NCI-H2171 (cell line): ENCODE measurements around the gene GRID2IP.

Source experiments
- DNase-seq: peaks from one replicate; lab custom pipeline; 2025; lab: John Stamatoyannopoulos, UW

Gene GRID2IP

DNA sequence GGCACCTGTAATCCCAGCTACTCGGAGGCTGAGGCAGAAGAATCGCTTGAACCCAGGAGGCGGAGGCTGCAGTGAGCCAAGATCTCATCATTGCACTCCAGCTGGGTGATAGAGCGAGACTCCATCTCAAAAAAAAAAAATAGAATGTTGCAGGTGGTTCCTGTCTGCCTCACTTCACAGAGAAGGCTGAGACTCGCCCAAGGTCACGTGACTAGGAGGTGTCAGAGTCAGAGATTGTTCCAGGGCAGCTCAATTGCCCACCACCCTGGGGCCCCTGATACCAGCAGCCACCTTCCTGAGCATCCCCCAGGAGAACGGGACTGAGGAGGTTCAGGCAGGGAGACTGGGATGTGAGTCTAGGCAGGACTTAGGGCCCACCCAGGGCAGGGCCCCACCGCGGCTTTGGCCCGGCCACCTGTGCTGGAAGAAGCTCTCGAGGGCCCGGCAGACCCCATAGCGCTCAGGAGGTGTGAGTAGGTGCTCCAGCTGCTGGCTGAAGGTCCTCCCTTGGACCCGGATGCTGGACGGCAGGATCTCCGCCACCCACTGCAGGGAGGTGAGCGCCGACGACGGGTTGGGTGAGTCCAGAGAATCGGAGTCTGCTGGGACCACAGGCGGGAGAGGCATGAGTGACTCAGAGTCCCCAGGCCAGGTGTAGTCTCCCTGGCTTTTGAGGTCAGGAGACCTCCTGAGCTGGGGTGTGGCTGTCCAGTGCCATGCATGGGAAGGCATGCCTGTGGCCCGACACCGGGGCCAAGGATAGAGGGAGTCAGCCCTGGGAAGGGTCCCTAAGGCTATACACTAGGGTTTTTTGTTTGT, 30.9 kb downstream of the GRID2IP start:
- DNase-seq = no peak

DNA sequence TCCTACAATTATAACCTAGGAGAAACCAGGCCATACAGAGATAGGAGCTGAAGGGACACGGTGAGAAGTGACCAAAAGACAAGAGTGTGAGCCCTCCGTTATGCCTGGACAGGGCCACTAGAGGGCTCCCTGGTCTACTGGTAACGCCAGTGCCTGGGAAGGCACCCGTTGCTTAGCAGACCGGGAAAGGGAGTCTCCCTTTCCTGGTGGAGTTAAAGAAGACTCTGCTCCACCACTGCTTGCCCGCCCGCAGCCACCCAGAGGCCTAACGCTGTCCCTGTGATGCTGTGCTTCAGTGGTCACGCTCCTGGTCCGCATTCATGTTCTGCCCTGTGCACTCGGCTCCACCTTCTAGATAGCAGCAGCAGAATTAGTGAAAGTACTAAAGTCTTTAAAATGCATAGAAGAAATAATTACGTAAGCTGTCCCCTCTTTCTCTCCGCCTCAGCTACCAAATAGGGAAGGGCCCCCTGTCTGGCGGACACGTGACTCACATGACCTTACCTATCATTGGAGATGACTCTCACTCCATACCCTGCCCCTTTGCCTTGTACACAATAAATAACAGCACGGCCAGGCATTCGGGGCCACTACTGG, 34.8 kb downstream of the GRID2IP start:
- peak; percentile 71 for DNase-seq

DNA sequence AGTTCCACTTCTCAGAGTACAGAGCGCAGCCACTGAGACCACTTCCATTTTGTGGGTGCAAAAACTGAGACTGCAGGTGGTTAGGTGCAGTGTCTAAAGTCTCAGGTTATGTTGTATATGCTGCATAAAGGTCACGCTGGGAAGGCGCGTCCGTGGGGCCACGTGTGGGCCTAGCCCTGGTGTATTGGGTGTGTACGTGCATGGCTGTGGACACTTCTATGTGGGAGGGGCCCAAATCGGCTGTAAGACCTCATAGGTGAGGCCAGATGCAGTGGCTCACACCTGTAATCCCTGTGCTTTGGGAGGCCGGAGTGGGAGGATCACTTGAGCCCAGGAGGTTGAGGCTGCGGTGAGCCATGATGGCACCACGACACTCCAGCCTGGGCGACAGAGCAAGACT, 37.7 kb downstream of the GRID2IP start:
- no peak for DNase-seq

DNA sequence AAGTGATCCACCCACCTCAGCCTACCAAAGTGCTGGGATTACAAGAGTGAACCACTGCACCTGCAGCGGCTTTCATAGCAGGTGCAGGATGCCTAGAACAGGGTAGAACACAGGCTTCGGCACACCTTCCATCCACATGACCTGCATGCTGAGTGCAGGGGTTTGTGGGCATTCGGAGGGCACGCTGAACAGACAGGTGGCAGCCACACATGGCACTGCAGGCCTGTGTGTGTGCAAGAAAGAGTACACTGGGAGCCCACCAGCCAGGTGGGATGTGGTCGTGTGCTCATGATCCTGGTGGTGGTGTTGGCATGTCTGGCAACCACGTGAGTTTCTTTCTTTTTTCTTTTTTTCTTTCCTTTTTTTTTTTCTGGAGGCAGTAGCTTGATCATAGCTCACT, 38.4 kb downstream of the GRID2IP start:
- no peak for DNase-seq

DNA sequence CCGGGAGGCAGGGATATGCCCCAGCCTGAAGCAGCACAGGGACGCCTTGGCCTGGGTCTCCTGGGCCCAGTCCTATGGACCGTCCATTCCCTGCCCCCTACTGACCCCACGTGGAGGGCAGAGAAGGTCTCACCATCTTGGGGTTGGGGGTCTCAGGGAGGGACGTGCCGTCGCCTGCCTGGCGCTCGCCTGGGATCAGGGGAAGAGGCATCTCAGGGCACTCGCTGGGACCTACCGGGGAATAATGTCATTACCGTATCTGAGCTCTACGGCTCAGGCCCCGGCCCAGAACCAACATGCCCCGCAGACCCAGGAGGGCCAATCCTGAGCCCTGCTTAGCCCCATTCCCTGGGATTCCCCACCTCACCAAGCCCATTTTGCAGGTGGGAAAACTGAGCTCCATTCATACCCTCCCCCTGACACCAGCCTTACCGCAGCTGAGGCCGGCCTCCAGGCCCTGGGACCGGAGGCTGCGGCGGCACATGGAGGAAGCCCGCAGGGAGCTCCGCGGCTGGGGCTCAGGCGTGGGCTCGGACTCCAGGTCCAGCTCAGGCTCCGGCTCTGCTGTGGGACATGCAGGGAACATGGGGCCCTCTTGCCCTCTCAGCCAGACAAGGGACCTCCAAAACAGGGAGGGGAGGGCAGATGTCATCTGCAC, 40.7 kb downstream of the GRID2IP start:
- DNase-seq = no peak

DNA sequence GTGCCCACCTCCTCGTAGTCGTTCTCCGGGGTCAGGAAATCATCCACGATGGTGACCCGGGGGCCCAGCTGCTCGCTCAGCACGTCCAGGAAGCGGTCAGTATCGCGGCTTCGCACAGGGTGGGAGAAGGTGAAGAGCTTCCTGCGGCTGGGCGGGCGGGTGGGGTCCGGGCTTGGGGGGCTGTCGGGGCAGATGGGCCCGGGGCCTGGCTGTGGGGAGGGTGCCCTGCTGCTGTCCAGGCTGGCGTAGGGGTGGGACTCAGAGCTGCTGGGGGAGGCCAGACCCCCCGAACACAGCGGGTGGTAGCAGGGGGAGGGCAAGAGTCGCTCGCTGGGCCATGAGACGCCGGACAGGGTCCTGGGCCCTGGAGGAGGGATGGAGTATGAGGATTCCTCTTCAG, 42.3 kb downstream of the GRID2IP start:
- no peak for DNase-seq

DNA sequence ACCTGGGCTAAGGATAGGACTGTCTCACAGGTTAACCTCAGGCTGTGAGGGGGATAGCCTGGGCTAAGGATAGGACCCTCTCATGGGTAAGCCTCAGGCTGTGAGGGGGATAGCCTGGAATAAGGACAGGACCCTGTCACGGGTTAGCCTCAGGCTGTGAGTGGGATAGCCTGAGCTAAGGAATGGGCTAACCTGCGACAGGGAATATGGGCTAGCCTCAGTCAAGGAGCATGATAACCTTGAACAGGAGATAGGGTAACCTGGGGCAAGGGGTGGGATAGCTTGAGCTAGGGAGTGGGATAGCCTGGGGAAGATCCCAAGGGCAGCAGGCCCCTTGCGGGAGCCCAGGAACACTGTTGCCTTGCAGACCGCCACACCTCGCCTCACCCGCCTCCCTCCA, 42.7 kb downstream of the GRID2IP start:
- DNase-seq = no peak

DNA sequence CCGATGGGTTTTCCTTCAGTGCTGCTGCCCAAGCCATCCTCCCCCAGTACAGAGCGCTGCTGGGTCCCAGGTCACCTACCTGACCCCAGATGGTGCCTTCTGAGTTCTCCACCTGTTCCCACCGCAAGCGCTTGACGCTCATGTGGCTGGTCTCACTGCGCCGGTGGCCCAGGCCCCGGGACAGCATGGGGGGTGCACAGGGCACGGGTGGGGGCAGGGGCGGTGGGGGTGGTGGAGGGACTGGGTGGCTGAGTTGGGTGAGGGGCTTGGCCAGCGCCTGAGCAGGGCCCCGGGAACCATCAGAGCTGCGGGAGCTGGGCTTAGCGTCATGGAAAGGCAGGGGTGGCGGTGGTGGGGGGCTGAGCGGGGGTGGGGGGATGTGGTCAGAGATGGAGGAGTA, 43.4 kb downstream of the GRID2IP start:
- no peak for DNase-seq

DNA sequence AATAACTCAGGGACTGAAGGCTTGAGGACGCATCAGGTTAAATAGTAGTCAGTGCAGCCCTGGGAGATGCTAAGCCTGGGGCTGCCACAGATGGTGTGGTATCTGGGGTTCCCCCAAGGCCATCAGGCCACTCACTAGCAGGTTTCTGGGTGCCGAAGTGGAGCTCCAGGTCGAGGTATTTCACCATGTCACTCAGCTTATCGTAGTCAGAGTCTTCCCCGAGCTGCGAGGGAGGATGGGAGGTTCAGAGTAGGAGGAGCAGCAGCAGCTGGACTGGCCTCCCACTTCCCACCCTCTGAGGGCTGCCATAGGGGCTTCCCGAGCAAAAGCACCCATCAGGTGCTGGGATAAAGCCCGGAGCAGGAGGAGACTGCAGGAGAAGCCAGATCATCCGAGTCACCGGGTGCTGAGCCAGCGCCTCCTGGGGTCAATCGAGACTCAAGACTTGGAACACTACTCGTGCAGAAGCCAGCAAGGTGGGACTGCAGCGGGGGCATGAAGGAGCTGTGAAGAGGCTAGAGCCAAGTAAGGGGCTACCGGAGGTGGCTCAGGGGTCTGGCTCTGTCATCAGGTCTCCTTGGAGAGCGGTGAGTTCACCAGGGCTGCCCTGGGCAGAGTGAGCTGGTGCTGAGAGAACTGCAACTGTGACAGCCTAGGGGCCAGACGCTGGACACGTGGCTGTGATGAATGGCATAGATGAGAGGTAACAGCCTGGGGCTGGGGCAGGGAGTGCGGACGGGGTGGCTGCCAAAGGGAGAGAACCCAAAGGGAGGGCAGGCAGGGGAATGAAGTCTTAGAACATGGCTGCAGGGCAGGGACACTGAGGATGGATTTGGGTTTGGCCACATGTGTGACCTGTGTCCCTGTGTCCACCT, 45.3 kb downstream of the GRID2IP start:
- DNase-seq = no peak

DNA sequence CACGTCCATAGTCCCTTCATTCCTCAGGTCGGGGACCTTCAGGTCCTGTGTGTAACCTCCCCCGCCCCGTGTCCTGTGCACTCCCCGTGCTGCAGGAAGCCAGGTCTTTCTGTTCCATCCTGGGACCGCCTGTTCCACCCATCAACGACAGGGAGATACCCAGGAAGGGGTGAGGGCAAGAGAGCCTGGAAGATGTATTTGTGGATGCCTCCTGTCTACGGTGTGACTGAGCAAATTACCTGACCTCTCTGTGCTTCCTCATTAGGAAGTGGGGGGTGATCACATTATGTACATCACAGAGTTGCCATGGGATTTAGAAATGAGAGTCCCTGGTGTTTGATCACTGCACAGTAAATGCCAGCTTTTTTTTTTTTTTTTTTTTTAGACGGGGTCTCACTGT, 46.3 kb downstream of the GRID2IP start:
- DNase-seq = no peak

DNA sequence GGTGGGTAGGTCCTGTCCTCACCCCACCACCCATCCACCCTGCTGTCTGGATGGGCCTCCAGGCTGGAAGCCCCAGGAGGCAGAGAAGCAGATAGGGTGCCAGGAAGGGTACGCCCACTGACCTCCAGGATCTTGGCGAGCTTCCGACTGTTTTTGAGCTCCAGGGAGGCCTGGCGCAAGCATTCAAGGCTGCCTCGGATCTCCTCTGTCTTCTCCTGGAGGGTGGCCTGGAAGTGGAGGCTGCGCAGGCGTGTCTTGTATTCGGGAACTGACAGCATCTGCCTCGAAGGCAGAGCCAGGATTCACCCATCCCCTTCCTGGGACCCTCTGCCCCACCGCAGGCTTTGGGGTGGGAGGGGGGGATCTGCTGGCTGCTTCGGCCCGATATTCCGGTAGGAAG, 48.4 kb downstream of the GRID2IP start:
- DNase-seq = no peak

DNA sequence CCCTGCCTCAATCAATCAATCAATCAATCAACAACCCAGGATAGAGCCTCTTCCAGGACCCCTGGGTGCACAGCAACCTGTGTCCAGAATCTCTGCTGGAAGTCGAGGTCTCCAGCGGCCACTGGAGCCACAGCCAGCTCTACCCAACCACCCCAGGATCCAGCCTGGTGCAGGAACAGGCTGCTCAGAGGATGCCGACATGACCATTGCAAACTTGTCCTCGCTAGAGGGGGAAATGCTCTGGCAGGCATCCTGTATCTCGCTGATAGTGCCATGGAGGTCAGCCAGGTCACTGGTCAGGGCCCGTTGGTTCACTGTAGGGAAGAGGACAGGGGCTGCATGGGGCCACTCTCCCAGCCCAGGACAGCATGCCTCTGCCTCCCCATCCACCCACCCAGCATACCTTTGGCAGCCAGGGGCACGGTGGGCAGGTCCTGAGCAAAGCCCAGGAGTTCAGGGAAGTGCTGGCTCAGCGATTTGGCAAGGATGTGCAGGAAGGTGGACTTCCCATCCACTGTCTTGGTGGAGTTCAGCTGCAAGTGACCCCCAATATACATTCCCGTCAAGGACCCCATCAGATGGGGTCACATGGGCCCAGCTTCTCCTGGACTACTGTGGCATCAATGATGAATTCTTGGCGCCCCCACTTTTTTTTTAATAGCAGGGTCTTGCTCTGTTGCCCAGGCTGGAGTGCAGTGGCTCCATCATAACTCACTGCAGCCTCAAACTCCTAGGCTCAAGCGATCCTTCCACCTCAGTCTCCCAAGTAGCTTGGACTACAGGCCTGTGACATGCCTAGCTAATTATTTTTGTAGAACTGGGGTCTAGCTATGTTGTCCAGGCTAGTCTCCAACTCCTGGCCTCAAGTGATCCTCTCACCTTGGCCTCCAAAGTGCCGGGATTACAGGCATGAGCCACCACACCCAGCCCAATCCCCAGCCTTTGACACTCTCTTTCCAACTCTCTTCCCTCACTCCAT, 49.4 kb downstream of the GRID2IP start:
- no peak for DNase-seq

DNA sequence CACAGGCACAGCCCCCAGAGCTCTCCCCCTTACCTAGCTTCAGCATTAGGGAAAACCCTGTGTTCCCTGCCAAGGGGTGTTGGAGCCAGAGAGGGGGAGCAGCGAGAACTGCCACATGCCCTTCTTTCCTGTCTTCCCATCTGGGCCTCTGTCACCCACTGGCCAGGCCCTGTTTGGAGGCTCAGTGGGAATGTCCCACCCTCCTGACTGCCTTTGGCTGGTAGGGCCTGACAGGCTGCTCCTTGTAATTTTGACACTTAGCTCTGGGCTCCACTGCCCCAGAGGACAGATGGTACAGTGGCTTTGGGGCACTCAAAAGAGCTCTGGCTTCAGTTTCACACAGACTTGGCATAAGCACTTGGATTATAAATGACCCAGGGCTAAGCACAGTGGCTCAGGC, 50.6 kb downstream of the GRID2IP start:
- DNase-seq = no peak

DNA sequence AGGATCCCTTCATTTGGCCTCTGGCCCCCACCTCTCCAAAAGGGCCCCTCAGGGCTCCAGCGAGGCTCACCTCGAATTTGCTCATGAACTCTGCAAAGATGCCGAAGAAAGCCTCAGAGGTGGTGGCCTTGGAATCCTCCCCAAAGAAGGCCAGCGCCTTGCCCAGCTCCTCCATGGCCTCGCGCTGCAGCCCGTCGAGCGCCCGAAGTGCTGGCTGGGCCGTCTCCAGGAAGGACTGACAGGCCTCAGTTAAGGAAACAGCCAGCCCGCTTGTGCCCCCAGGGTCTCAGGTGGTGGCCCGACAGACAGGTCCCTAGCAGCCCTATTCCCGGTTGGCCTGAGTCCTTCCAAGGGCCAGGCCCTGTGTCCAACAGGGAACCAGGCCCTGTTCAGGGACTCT, 53.3 kb downstream of the GRID2IP start:
- DNase-seq = no peak

DNA sequence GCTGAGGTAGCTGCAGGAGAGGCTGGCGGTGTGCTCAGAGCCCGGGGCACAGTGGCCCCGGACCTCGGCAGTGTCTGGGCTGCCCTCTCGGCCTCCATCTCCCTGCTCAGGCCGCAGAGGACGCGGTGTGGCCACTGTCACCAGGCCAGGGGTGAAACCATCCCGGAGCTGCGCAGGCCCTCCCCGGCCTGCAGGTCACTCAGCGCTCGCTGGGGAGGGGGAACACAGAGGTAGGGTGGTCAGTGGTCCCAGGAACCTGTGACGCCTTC, 53.7 kb downstream of the GRID2IP start:
- DNase-seq = no peak

DNA sequence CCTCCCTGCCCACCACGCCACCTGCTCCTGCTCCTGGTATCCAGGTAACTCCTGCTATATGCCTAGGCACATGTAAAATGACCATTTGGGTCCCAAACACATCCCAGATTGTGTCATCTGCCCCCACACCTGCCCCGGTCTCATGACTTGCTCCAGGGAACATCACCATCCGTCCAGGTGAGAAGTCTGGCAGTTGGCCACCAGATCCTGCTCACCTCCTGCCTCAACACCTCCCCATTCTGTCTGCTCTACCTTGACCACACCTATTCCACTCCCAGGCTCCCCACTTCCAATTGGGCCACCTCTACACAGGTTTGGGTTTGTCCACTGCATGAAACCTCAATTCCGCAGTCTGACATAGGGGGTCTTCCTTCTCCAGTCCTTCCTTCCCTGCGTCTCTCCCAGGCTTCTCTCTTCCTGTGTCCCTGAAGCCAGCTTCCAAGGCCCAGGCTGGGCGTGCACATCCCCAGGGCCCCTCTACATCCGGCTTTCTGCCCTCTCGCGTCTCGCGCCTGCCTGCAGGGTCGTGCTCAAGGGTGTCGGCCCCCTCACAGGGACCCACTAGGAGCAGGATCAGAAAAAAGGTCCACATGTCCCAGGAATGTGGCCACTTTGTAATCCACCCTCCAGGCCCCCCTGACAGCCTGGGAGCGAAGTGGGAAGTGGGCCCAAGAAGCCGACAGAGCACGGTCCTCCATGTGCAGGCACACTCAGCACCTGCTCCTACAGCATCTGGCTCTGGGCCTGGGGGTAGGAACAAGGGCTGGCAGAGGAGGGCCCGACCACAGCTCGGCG, 54.2 kb downstream of the GRID2IP start:
- no peak for DNase-seq

DNA sequence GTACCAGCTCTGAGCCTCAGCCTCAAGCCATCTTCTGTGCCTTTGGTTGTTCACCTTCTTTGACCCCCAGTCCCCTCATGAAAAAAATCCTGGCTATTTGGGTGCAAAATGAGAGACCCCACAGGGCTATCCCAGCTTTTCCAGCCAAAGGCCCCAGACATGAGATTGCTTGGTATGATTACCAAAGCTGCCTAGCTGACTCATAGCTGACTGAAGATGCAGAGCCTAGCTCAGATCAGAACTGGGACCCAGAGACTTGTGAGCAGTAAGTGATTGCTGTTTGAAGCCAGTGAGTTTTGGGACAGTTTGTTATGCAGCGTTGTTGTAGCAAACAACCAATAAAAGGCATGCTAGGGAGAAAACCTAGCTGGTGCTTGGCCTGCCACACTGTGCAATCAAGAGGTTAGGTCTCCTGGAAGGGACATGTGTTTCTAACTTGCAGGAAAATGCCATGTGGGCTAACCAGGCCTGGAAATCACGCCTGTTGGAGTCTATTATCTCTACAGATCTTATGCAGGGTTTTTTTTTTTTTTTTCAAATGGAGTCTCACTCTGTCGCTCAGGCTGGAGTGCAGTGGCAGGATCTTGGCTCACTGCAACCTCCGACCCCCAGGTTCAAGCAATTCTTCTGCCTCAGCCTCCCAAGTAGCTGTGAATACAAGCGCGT, 55.5 kb downstream of the GRID2IP start:
- DNase-seq = no peak

DNA sequence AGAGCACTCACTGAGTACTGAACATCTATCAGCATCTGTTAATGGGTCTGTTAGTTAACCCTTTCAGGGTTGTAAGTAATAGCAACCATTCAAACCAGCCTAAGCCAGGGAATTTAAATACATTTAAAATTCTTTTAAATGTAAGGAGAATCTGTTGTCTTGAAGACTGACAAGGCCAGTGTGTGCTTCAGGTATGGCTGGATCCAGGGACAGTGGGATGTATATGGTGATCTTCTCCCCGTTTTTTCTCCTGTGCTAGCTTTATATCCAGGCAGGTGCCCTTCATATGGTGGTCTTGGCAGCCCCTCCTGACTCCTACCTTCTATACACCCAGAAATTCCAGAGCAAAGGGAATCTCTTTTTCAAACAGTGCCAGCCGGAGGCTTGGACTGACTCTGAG, 56.9 kb downstream of the GRID2IP start:
- no peak for DNase-seq

DNA sequence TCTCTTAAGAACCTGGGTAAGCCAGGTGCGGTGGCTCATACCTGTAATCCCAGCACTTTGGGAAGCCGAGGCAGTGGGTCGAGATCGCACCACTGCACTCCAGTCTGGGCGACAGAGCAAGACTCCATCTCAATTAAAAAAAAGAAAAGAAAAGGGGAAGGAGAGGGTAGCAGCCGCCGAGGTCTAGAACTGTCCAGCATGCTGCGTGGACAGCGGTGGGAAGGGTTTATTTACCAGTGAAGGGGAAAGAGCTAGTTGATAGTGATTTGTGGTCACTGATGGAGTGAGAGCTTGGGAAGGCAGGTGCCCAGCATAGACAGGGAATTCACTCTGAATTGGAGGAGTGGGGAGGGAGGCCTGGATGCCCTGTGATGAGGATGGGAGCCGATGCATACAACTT, 60.1 kb downstream of the GRID2IP start:
- no peak for DNase-seq

DNA sequence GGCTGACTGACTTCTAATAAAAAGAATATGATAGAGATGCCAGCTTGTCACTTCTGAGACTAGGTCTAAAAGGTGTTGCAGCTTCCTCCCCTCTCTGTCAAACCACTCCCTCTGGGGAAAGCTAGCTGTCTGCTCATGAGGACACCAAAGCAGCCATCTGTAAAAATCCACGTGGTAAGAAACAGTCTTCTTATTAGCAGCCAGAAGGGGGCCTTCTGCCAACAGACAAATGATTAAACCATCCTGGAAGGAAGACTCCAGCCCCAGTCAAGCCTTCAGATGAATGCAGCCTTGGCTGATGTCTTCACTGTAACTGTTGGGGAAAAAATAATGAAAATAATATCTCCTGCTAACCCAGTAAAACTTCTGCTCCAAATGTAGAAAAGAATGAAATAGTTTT, 61.6 kb downstream of the GRID2IP start:
- DNase-seq = no peak
